NCI-H345 (cell line): ENCODE measurements around the gene FN1.
"Not testable (repeated sequence)": the region's sequence is repeated elsewhere in the genome, so short reads cannot be mapped to it uniquely, and the experiment has no call there.

Source experiments
- DNase-seq: peaks from one replicate; lab custom pipeline; 2025; lab: John Stamatoyannopoulos, UW

FN1 gene

GRCh38 chr2:215422676-215423075 is 13.2 kb downstream of the FN1 start:
- DNase-seq, result no peak

GRCh38 chr2:215421859-215422461 is 13.9 kb downstream of the FN1 start:
- DNase-seq, result no peak

- DNase-seq, result no peak
Measured at GRCh38 chr2:215420471-215420935, 15.4 kb downstream of the FN1 start.

GRCh38 chr2:215419769-215420470 is 15.9 kb downstream of the FN1 start:
- DNase-seq, result no peak

- DNase-seq, result no peak
Measured at GRCh38 chr2:215419113-215419512, 16.8 kb downstream of the FN1 start.

- no peak for DNase-seq
Measured at GRCh38 chr2:215418064-215418963, 17.6 kb downstream of the FN1 start.

- DNase-seq, result no peak
Measured at GRCh38 chr2:215417400-215417951, 18.4 kb downstream of the FN1 start.

GRCh38 chr2:215416656-215417055 is 19.2 kb downstream of the FN1 start:
- DNase-seq, result no peak

GRCh38 chr2:215415820-215416577 is 19.9 kb downstream of the FN1 start:
- DNase-seq, result no peak

GRCh38 chr2:215415218-215415617 is 20.6 kb downstream of the FN1 start:
- DNase-seq, result no peak

GRCh38 chr2:215414674-215415073 is 21.2 kb downstream of the FN1 start:
- DNase-seq, result no peak

- DNase-seq, result no peak
Measured at GRCh38 chr2:215413974-215414373, 21.9 kb downstream of the FN1 start.

GRCh38 chr2:215413484-215413777 is 22.4 kb downstream of the FN1 start:
- DNase-seq, result no peak

- DNase-seq, result no peak
Measured at GRCh38 chr2:215411941-215412743, 23.7 kb downstream of the FN1 start.

- no peak for DNase-seq
Measured at GRCh38 chr2:215410932-215411285, 25.0 kb downstream of the FN1 start.

- DNase-seq, result not testable (repeated sequence)
Measured at GRCh38 chr2:215410181-215410931, 25.5 kb downstream of the FN1 start.

- no peak for DNase-seq
Measured at GRCh38 chr2:215409331-215410127, 26.3 kb downstream of the FN1 start.

- DNase-seq, result not testable (repeated sequence)
Measured at GRCh38 chr2:215408441-215408840, 27.4 kb downstream of the FN1 start.

GRCh38 chr2:215407590-215408264 is 28.1 kb downstream of the FN1 start:
- no peak for DNase-seq
